Coronary artery (tissue), 2 donors: ENCODE measurements around the gene PDCD1LG2.
"Not testable (repeated sequence)": the region's sequence is repeated elsewhere in the genome, so short reads cannot be mapped to it uniquely, and the experiment has no call there.

Experiments
- DNase-seq: peaks from one replicate; pipeline ENCODE4 v3.0.0-alpha.2; 2017; ENCODE audit warnings: low spot score
- H3K27ac ChIP-seq, 2 donors: fragments of 200-600 bp; sonication (generic); one replicate each; pipeline ENCODE4 v1.5.1; 2016 to 2019
- H3K4me3 ChIP-seq: fragments of 200-600 bp; sonication (generic); 2 replicates; pipeline ENCODE4 v1.5.1; 2016; ENCODE audit warnings: mild to moderate bottlenecking, moderate library complexity
- TF ChIP-seq, protein P1 (sequence below): fragments of 200-600 bp; sonication (generic); IDR thresholded peaks from one replicate; pipeline ENCODE4 v1.5.1; 2019; ENCODE audit warnings: antibody characterized with exemption

The PDCD1LG2 gene

DNA sequence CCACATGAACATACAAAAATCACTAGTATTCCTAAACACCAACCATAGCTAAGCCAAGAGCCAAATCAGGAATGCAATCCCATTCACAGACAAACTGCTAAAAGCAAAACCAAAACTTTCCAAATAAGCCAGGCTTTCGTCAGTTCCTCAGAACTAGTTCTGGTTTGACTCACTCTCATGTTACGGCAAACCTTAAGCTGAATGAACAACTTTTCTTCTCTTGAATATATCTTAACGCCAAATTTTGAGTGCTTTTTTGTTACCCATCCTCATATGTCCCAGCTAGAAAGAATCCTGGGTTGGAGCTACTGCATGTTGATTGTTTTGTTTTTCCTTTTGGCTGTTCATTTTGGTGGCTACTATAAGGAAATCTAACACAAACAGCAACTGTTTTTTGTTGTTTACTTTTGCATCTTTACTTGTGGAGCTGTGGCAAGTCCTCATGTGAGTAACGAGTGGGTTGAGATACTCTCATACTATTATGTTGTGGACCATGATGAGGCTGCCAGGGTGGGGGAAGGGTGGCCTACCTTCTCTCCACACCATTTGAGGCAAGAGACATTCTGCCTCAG is at the start of gene PDCD1LG2:
TSS of gene PDCD1LG2 (plus strand) at position 172 of the 572 bp plus-strand sequence. CDS start 12,016 bp downstream, outside the sequence.
- H3K4me3 ChIP-seq = peak within 1 kb of the TSS; percentile 59

DNA sequence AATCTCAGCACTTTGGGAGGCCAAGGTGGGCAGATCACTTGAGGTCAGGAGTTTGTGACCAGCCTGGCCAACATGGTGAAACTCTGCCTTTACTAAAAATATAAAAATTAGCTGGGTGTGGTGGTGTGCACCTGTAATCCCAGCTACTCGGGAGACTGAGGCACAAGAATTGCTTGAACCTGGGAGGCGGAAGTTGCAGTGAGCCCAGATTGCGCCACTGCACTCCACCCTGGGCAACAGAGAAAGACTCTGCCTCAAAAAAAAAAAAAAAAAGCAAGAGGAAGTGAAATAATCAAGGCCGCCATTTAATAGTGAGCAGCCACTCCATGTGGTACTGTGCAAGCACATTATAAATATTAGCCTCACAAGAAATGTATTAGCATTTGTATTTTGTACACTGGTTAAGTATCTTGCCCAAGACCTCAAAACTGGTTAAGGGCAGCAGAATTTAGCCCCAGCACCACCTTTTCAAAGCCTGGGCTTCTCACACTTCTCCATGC is 45.5 kb upstream of the PDCD1LG2 start:
- not testable (repeated sequence) for H3K4me3 ChIP-seq, DNase-seq, H3K27ac ChIP-seq

More for the DNA sequence above, at the start of gene PDCD1LG2:
- TF ChIP-seq, protein P1, sequence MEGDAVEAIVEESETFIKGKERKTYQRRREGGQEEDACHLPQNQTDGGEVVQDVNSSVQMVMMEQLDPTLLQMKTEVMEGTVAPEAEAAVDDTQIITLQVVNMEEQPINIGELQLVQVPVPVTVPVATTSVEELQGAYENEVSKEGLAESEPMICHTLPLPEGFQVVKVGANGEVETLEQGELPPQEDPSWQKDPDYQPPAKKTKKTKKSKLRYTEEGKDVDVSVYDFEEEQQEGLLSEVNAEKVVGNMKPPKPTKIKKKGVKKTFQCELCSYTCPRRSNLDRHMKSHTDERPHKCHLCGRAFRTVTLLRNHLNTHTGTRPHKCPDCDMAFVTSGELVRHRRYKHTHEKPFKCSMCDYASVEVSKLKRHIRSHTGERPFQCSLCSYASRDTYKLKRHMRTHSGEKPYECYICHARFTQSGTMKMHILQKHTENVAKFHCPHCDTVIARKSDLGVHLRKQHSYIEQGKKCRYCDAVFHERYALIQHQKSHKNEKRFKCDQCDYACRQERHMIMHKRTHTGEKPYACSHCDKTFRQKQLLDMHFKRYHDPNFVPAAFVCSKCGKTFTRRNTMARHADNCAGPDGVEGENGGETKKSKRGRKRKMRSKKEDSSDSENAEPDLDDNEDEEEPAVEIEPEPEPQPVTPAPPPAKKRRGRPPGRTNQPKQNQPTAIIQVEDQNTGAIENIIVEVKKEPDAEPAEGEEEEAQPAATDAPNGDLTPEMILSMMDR = no peak
- H3K27ac ChIP-seq = peak within 1 kb of the TSS; percentile 59 to 69
- DNase-seq = no peak

DNA sequence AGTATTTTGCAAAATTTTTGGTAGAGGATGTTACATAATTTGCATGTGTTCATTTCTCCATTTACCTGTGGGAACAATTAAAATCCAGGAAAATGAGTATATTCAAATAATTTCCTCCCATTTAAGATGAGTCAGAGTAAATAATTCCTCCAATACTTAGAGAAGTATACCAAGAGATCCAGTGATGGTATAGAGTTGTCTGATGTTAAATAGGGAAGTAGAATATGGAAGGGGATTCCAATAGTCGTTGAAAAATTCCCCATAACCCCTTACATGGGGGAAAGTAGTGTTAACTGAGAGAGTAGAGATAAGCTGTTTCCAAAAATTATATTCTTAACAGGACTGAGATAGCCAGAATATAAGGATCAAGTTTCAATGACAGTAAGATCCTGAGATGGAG is 44.3 kb upstream of the PDCD1LG2 start:
- no peak for DNase-seq
- TF ChIP-seq, protein P1 = no peak
- Histone ChIP-seq H3K27ac (no peak overlapping the region), H3K4me3 (no peak overlapping the region)

DNA sequence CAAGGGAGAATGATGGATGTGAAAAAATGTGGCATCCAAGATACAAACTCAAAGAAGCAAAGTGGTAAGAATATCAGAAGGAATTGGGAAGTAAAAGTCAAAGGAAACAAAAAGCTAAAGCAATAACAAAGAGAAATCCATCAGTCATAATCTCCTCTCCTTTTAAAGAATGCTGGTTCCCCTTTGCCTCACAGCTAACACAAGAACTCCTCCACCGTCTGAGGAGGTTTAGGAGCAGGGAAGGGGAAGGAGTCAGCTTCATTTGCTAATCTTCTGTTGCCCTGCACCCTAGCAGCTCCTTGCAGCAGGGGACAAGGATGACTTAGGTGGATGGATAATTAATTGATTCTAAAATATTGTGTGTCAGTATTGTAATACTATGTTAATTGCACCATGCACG is 43.6 kb upstream of the PDCD1LG2 start:
- no peak for DNase-seq
- TF ChIP-seq, protein P1 = no peak
- no peak overlapping the region for H3K27ac ChIP-seq
- H3K4me3 ChIP-seq = no peak overlapping the region

DNA sequence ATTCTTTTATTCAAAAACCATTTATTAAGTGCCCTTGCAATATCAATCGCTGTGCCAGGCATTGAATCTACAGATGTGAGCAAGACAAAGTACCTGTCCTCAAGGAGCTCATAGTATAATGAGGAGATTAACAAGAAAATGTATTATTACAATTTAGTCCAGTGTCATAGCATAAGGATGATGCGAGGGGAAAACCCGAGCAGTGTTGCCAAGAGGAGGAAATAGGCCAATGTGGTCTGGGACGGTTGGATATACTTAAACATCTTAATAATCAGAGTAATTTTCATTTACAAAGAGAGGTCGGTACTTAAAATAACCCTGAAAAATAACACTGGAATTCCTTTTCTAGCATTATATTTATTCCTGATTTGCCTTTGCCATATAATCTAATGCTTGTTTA is 41.5 kb upstream of the PDCD1LG2 start:
- TF ChIP-seq, protein P1 = no peak
- no peak for DNase-seq
- Histone ChIP-seq H3K27ac (no peak overlapping the region), H3K4me3 (no peak overlapping the region)

DNA sequence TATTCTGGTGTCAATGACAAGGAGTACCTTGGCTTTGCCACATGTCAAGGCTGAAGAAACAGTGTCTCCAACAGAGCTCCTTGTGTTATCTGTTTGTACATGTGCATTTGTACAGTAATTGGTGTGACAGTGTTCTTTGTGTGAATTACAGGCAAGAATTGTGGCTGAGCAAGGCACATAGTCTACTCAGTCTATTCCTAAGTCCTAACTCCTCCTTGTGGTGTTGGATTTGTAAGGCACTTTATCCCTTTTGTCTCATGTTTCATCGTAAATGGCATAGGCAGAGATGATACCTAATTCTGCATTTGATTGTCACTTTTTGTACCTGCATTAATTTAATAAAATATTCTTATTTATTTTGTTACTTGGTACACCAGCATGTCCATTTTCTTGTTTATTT is 40.2 kb upstream of the PDCD1LG2 start:
- TF ChIP-seq, protein P1 = no peak
- no peak for DNase-seq
- no peak overlapping the region for H3K27ac ChIP-seq
- no peak overlapping the region for H3K4me3 ChIP-seq

DNA sequence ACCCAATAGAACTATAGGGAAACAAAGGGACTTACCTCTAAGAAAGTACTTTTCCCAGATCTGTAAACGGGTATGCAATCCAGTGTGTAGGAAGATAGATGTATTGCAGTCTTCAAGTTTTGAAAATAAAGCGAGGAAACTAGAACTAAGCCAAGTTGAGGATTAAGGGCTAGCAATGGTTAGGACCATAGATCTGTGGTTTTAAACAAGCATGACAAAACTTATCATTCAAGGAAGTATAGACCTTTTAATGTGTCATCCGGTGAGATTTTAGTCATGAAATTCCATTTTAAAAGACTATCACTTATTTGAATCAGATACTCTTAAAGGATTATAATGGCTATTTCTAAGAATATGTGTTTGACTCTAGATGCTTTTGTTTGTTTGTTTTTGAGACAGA is 39.5 kb upstream of the PDCD1LG2 start:
- TF ChIP-seq, protein P1 = no peak
- no peak for DNase-seq
- no peak overlapping the region for H3K4me3 ChIP-seq

DNA sequence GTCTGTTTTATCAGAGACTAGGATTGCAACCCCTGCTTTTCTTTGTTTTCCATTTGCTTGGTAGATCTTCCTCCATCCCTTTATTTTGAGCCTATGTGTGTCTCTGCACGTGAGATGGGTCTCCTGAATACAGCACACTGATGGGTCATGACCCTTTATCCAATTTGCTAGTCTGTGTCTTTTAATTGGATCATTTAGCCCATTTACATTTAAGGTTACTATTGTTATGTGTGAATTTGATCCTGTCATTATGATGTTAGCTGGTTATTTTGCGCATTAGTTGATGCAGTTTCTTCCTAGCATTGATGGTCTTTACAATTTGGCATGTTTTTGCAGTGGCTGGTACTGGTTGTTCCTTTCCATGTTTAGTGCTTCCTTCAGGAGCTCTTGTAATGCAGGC is 34.7 kb upstream of the PDCD1LG2 start:
- H3K27ac ChIP-seq, DNase-seq, H3K4me3 ChIP-seq: not testable (repeated sequence)

More for the DNA sequence above, 39.5 kb upstream of the PDCD1LG2 start:
- H3K27ac ChIP-seq = no peak overlapping the region
